Fibroblast of gingiva (primary cell): Measurements from ENCODE around the gene TMPRSS9.
"Not testable (repeated sequence)": the region's sequence is repeated elsewhere in the genome, so short reads cannot be mapped to it uniquely, and the experiment has no call there.

ENCODE experiments used
- DNase-seq: peaks from one replicate; pipeline ENCODE4 v3.0.0-alpha.2; 2011; ENCODE audit warnings: low read depth

TMPRSS9 gene

GRCh38 chr19:2462635-2463421 is 102.8 kb downstream of the TMPRSS9 start:
- DNase-seq, result peak; percentile 99

GRCh38 chr19:2463694-2464093 is 103.6 kb downstream of the TMPRSS9 start:
- DNase-seq, result not testable (repeated sequence)

GRCh38 chr19:2464389-2464788 is 104.3 kb downstream of the TMPRSS9 start:
- no peak for DNase-seq

DNA sequence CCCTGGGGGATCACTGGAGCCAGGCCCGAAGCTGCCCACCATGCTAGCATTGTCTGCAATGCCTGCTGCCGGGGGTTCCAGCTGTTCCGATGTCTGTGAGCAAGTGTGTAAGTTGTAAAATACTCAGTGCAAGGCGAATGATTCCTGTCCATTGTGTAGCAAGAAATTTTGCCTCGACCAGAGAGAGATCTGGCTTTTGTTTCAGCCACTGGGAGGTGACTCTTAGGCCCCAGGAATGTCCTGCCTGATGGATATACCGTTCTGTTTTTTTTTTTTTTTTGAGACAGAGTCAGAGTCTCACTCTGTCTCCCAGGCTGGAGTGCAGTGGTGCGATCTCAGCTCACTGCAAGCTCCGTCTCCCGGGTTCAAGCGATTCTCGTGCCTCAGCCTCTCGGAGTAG is 108.5 kb downstream of the TMPRSS9 start:
- no peak for DNase-seq

GRCh38 chr19:2469102-2469914 is 109.2 kb downstream of the TMPRSS9 start:
- peak; percentile 55 for DNase-seq

- not testable (repeated sequence) for DNase-seq
Observed at GRCh38 chr19:2469915-2470200, 109.8 kb downstream of the TMPRSS9 start.

DNA sequence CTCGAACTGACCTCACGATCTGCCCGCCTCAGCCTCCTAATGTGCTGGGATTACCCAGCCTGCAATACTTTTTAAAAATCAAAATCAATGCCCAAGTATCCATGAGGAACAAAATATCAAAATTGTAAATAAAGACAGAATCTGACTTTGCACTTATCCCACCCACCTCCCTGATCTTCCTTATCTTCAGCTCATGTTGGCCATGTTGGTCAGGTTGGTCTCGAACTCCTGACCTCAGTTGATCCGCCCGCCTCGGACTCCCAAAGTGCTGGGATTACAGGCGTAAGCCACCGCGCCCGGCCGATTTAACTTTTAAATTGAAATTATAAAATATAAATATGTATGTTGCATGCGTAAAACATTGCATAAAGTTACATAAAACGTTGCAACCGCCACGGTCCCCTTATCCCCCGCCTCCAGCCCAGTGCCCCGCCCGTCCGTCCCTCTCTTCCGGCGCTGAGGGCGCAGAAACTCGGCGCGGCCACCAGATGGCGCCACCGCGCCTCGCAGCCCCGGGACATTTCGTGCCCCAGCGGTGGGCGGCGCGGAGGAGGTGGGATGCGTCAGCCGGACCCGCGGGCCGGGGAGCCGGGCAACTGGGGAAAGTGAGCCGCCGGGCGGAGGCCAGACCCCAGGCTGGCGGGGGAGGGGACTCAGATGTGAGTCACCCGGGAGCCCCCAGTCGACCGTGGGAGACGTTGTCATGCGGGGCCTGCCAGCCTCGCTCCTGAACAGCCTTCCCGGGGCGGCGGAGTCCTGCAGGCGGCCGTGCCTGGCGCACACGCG is 114.4 kb downstream of the TMPRSS9 start:
- DNase-seq, result peak; percentile 79

DNA sequence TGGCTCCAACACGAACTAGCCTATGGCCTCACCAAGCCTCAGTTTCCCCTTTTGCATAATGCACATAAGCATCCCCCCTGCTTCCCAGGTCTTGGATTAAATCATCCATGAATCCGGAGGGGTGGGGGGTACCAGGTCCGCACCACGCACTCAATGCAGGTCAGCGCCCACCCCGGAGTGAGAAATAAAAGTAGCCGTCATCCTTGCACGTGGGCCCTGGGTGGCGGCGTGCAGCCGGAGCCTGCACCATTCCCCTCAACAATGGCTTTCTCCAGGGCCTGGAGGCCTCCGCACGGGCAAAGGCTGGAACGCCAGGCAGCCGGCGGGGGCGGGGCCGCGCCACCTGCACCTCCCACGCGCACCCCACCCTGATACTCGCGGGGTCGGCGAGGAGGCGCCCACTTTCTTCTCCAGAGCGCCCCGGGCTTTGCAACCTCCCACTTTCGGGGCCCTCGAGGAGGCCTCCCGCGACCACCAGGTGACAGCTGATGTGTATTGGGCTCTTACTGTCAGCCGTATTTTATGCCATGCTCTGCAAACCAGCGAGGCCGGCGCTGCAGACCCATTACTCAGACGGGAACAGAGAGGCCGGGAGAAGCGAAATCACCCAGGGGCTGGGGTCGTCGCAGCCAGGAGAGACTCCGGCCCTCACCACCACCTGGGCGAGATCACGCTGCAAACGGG is 115.1 kb downstream of the TMPRSS9 start:
- peak; percentile 49 for DNase-seq
